HepG2 (cell line): ENCODE measurements around the gene AMIGO3. TPM values are rescaled to one million over a fixed set of nuclear protein-coding genes. Genes with fewer than 3 reads are reported as not detected.
A peak's percentile ranks its signal among the peaks of the same experiment; 100 is the strongest.
"Not testable (repeated sequence)": the region's sequence is repeated elsewhere in the genome, so short reads cannot be mapped to it uniquely, and the experiment has no call there.

Experiments
- ATAC-seq: fragments of 200-7000 bp; cut with Tn5 transposase; 3 replicates; pipeline ENCODE4 v1.9.1; 2020; ENCODE audit warnings: mild to moderate bottlenecking, moderate library complexity
- BruUV-seq: library from RNA; stranded (reverse); fragments of 400-500 nt; replicated peaks from 2 replicates; lab custom pipeline; 2021; lab: Mats Ljungman, UMichigan
- CTCF ChIA-PET: fragments of 300-600 bp; formaldehyde crosslinking; extraction: SDS; loops from one replicate; lab custom pipeline; 2021; ENCODE audit warnings: low total read pairs, inconsistent platforms, low intra/inter-chr PET ratio; lab: Yijun Ruan, JAX
- POLR2A ChIA-PET: fragments of 350-600 bp; sonication (Branson Sonifier 250); formaldehyde crosslinking; loops from one replicate; lab custom pipeline; 2020; ENCODE audit warnings: antibody characterized with exemption, inconsistent platforms; lab: Yijun Ruan, JAX
- DNase-seq: peaks from one replicate; pipeline ENCODE4 v3.0.0-alpha.2; 2015; ENCODE audit warnings: low spot score
- FAIRE-seq: peaks from 3 replicates; lab custom pipeline; 2011; peaks lifted over from hg19 to GRCh38; lab: Jason Lieb, UNC
- H2AFZ ChIP-seq: one replicate; pipeline ENCODE4 v1.6.1; 2011; ENCODE audit warnings: low read length, inconsistent platforms
- H3K27ac ChIP-seq: fragments of 300-600 bp; 3 replicates; pipeline ENCODE4 v1.8.0; 2011; ENCODE audit warnings: mixed run types, mild to moderate bottlenecking, mixed read lengths, low read length, inconsistent platforms; ENCODE audit not compliant: insufficient read depth; ENCODE audit errors: extremely low read length
- H3K27me3 ChIP-seq, 2 experiments: fragments of 200-600 bp in 1 of 2; 2 replicates in 1 of 2; 3 replicates in 1 of 2; pipeline versions ENCODE4 v1.6.0 to v1.8.0; 2011; ENCODE audit warnings: low read length in 2 of 2, mild to moderate bottlenecking in 2 of 2, moderate library complexity in 2 of 2, inconsistent platforms in 1 of 2; ENCODE audit not compliant: insufficient read depth in 2 of 2, control insufficient read depth in 1 of 2
- H3K36me3 ChIP-seq, 2 experiments: fragments of 200-600 bp in 1 of 2; replicated peaks in 1 of 2; 2 replicates in 1 of 2; 3 replicates in 1 of 2; pipeline versions ENCODE4 v1.5.1 to v1.8.0; 2011; ENCODE audit warnings: low read length in 2 of 2, inconsistent platforms in 1 of 2; ENCODE audit not compliant: insufficient read depth in 2 of 2, control insufficient read depth in 1 of 2
- H3K4me1 ChIP-seq: 2 replicates; pipeline ENCODE4 v1.5.1; 2012; ENCODE audit warnings: low read length, inconsistent platforms; ENCODE audit not compliant: insufficient read depth
- H3K4me2 ChIP-seq: 2 replicates; pipeline ENCODE4 v1.6.0; 2011; ENCODE audit warnings: low read depth, low read length, inconsistent platforms
- H3K4me3 ChIP-seq, 3 experiments: fragments of 200-600 bp in 1 of 3; sonication (generic), shearing (Covaris generic) in 1 of 3; replicated peaks in 1 of 3; 2 replicates each; pipeline ENCODE4 v1.5.1; 2011 to 2016; ENCODE audit warnings: low read length in 3 of 3, inconsistent platforms in 2 of 3, low read depth in 2 of 3, mild to moderate bottlenecking in 2 of 3, control low read depth in 1 of 3, mixed read lengths in 1 of 3; ENCODE audit not compliant: insufficient read depth in 1 of 3
- H3K79me2 ChIP-seq: one replicate; pipeline ENCODE4 v1.6.1; 2011; ENCODE audit warnings: low read length, inconsistent platforms; ENCODE audit not compliant: insufficient read depth
- H3K9ac ChIP-seq: 2 replicates; pipeline ENCODE4 v1.6.0; 2011; ENCODE audit warnings: mild to moderate bottlenecking, low read depth, low read length, inconsistent platforms; ENCODE audit not compliant: insufficient read depth
- H3K9me3 ChIP-seq: 2 replicates; pipeline ENCODE4 v1.5.1; 2012; ENCODE audit warnings: mild to moderate bottlenecking, low read length
- H4K20me1 ChIP-seq: 2 replicates; pipeline ENCODE4 v1.6.0; 2011; ENCODE audit warnings: inconsistent platforms, mild to moderate bottlenecking, low read length, moderate library complexity; ENCODE audit not compliant: insufficient read depth
- AGO1 ChIP-seq: fragments of 200-400 bp; formaldehyde crosslinking; IDR thresholded peaks from 2 replicates; pipeline ENCODE4 v1.6.1; 2017; ENCODE audit warnings: mild to moderate bottlenecking, low read depth, low read length, moderate library complexity; ENCODE audit not compliant: poor library complexity, severe bottlenecking
- AGO2 ChIP-seq: fragments of 200-400 bp; formaldehyde crosslinking; optimal IDR thresholded peaks from 2 replicates; pipeline ENCODE3; 2017; ENCODE audit warnings: mild to moderate bottlenecking, low read depth, low read length, moderate library complexity
- RBFOX2 ChIP-seq: fragments of 200-400 bp; formaldehyde crosslinking; IDR thresholded peaks from 2 replicates; pipeline ENCODE4 v1.6.1; 2017; ENCODE audit warnings: low read depth, mild to moderate bottlenecking, low read length
- ZNF687 ChIP-seq: sonication (generic); formaldehyde crosslinking; IDR thresholded peaks from 2 replicates; pipeline ENCODE4 v1.5.1; 2020; ENCODE audit warnings: mild to moderate bottlenecking, missing genetic modification reagents, moderate library complexity
- WGBS: methylation state at CpG from one replicate; pipeline ENCODE4 v1.1.6; 2017; ENCODE audit warnings: low lambda C conversion rate; 5-methylcytosine and 5-hydroxymethylcytosine counted together
- in situ Hi-C: cut with HindIII; loops from 2 replicates; pipeline ENCODE4 v1.10.0; 2017; ENCODE audit warnings: low pct_unique_long_range_greater_than_20kb; ENCODE audit not compliant: extremely low pct_ligation_motif_present
- intact Hi-C: fragments of 100-400 bp; cut with micrococcal nuclease; formaldehyde crosslinking; loops from one replicate; pipeline ENCODE4 v1.10.0; 2022; ENCODE audit not compliant: unreplicated experiment
- polyA plus RNA-seq, 8 experiments: library from polyadenylated mRNA; depleted of rRNA in 3 of 8; stranded (reverse) in 7 of 8; unstranded in 1 of 8; fragments of >200 nt; fragmentation: Illumina TruSeq in 4 of 8; extraction: Trizol in 4 of 8; gene quantifications; 2 replicates each; pipeline versions ENCODE4 v1.2.1 to v1.2.3, GENCODE V29; 2011 to 2016; ENCODE audit warnings: low read depth in 4 of 8, missing spikeins in 1 of 8, mixed read lengths in 1 of 8; ENCODE audit not compliant: insufficient read depth in 1 of 8
- total RNA-seq, 5 experiments: library from RNA; depleted of rRNA; stranded (reverse); fragments of >200 nt; fragmentation: Illumina TruSeq; extraction: Trizol; gene quantifications; 2 replicates each; pipeline ENCODE4 v1.2.3, GENCODE V29; 2016; ENCODE audit warnings: low read depth in 1 of 5

AMIGO3 gene
- total and polyA plus RNA-seq, 2 of the 13 experiments (the other 11 are each of a cell fraction or from before 2014, with no cell fraction given) = 0.35 TPM; not detected in 1

GRCh38 chr3:49686346-49686745 lies 33.1 kb downstream of the AMIGO3 start:
- H2AFZ ChIP-seq, H3K27me3 ChIP-seq, H3K9me3 ChIP-seq, ATAC-seq, BruUV-seq, H3K9ac ChIP-seq, H3K27ac ChIP-seq, CTCF ChIA-PET, H3K4me3 ChIP-seq, intact Hi-C loops, H3K4me2 ChIP-seq, POLR2A ChIA-PET, DNase-seq, in situ Hi-C loops, FAIRE-seq: not testable (repeated sequence)
- peaks cover 32% of the 10 kb centered on the region for H3K79me2 ChIP-seq
- peak; percentile 43 for TF ChIP-seq AGO1
- WGBS = 94% methylated on average over 19 of the region's 29 CpGs
- H3K4me1 ChIP-seq = peaks cover 49% of the 10 kb centered on the region
- H4K20me1 ChIP-seq = peaks cover 12% of the 10 kb centered on the region; the same call in 1 of the 2 replicates
- H3K36me3 ChIP-seq = peaks cover 15 to 27% of the 10 kb centered on the region in 2 experiments

GRCh38 chr3:49685846-49686245 lies 33.6 kb downstream of the AMIGO3 start:
- H3K4me3 ChIP-seq, DNase-seq, in situ Hi-C loops, FAIRE-seq, intact Hi-C loops, CTCF ChIA-PET, H3K27ac ChIP-seq, H4K20me1 ChIP-seq, ATAC-seq, H3K27me3 ChIP-seq, H3K4me2 ChIP-seq, POLR2A ChIA-PET, H2AFZ ChIP-seq, H3K9ac ChIP-seq, H3K9me3 ChIP-seq: not testable (repeated sequence)
- BruUV-seq = TSS peak; percentile 48
- 100% methylated on average over 2 of the region's 36 CpGs for WGBS
- Histone ChIP-seq H3K4me1 (peaks cover 44% of the 10 kb centered on the region), H3K36me3 (peaks cover 16 to 30% of the 10 kb centered on the region in 2 experiments), H3K79me2 (peaks cover 27% of the 10 kb centered on the region)
- peak; percentile 10 for TF ChIP-seq AGO1
- peak; percentile 62 for TF ChIP-seq RBFOX2
- peak; percentile 70 for TF ChIP-seq AGO2
- peak; percentile 27; the same call in 1 of the 2 replicates for TF ChIP-seq ZNF687

- DNase-seq = not testable (repeated sequence)
These were observed 34.4 kb downstream of the AMIGO3 start for GRCh38 chr3:49685103-49685502.

More at GRCh38 chr3:49685103-49685502, 34.4 kb downstream of the AMIGO3 start:
- H3K9ac ChIP-seq, FAIRE-seq, in situ Hi-C loops, H3K4me2 ChIP-seq, H3K4me3 ChIP-seq, H3K9me3 ChIP-seq, BruUV-seq, CTCF ChIA-PET, H2AFZ ChIP-seq, H4K20me1 ChIP-seq, H3K27me3 ChIP-seq, ATAC-seq, intact Hi-C loops, POLR2A ChIA-PET: not testable (repeated sequence)
- Histone ChIP-seq H3K27ac (peak overlapping the region; percentile 67), H3K79me2 (peaks cover 20% of the 10 kb centered on the region), H3K36me3 (peaks cover 22 to 37% of the 10 kb centered on the region in 2 experiments), H3K4me1 (peaks cover 38% of the 10 kb centered on the region)
- WGBS = 100% methylated on average over 10 of the region's 10 CpGs
